ENCODE data around the gene C11orf54.
"Not testable (repeated sequence)": the region's sequence is repeated elsewhere in the genome, so short reads cannot be mapped to it uniquely, and the experiment has no call there.

The C11orf54 gene

DNA sequence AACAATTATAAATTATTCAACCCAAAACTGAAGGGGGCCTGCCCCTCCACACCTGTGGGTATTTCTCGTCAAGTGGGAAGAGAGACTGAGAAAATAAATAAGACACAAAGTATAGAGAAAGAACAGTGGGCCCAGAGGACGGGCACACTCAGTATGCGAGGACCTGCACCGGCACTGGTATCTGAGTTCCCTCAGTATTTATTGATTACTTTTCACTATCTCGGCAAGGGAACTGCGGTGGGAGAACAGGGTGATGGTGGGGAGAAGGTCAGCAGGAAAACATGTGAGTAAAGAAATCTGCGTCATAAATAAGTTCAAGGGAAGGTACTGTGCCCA, 3.2 kb downstream of the C11orf54 start:
- no peak for TF ChIP-seq ZC3H10 (CRISPR knock-in tag; IDR thresholded peaks at IDR 0.05)
- TF ChIP-seq TCF4 (CRISPR knock-in tag; IDR thresholded peaks at IDR 0.05; ENCODE audit: borderline replicate concordance), result no peak
- no peak for TF ChIP-seq ZNF565 (CRISPR knock-in tag; conservative IDR thresholded peaks at IDR 0.05; ENCODE audit: low read depth)
- TF ChIP-seq, protein P1, sequence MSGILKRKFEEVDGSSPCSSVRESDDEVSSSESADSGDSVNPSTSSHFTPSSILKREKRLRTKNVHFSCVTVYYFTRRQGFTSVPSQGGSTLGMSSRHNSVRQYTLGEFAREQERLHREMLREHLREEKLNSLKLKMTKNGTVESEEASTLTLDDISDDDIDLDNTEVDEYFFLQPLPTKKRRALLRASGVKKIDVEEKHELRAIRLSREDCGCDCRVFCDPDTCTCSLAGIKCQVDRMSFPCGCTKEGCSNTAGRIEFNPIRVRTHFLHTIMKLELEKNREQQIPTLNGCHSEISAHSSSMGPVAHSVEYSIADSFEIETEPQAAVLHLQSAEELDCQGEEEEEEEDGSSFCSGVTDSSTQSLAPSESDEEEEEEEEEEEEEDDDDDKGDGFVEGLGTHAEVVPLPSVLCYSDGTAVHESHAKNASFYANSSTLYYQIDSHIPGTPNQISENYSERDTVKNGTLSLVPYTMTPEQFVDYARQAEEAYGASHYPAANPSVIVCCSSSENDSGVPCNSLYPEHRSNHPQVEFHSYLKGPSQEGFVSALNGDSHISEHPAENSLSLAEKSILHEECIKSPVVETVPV (CRISPR knock-in tag; IDR thresholded peaks at IDR 0.05), result no peak
- no peak for TF ChIP-seq CSDC2 (CRISPR knock-in tag; IDR thresholded peaks at IDR 0.05)
- TF ChIP-seq ZNF70 (CRISPR knock-in tag; IDR thresholded peaks at IDR 0.05), result no peak
- TF ChIP-seq, protein P2, sequence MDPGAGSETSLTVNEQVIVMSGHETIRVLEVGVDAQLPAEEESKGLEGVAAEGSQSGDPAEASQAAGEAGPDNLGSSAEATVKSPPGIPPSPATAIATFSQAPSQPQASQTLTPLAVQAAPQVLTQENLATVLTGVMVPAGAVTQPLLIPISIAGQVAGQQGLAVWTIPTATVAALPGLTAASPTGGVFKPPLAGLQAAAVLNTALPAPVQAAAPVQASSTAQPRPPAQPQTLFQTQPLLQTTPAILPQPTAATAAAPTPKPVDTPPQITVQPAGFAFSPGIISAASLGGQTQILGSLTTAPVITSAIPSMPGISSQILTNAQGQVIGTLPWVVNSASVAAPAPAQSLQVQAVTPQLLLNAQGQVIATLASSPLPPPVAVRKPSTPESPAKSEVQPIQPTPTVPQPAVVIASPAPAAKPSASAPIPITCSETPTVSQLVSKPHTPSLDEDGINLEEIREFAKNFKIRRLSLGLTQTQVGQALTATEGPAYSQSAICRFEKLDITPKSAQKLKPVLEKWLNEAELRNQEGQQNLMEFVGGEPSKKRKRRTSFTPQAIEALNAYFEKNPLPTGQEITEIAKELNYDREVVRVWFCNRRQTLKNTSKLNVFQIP (CRISPR knock-in tag; IDR thresholded peaks at IDR 0.05; ENCODE audit: borderline replicate concordance, low read depth), result no peak
- TF ChIP-seq, protein P3, sequence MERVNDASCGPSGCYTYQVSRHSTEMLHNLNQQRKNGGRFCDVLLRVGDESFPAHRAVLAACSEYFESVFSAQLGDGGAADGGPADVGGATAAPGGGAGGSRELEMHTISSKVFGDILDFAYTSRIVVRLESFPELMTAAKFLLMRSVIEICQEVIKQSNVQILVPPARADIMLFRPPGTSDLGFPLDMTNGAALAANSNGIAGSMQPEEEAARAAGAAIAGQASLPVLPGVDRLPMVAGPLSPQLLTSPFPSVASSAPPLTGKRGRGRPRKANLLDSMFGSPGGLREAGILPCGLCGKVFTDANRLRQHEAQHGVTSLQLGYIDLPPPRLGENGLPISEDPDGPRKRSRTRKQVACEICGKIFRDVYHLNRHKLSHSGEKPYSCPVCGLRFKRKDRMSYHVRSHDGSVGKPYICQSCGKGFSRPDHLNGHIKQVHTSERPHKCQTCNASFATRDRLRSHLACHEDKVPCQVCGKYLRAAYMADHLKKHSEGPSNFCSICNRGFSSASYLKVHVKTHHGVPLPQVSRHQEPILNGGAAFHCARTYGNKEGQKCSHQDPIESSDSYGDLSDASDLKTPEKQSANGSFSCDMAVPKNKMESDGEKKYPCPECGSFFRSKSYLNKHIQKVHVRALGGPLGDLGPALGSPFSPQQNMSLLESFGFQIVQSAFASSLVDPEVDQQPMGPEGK (CRISPR knock-in tag; IDR thresholded peaks at IDR 0.05; ENCODE audit: borderline replicate concordance), result no peak
- no peak for TF ChIP-seq PPARA (CRISPR knock-in tag; IDR thresholded peaks at IDR 0.05; ENCODE audit: borderline replicate concordance)
- TF ChIP-seq BACH2 (CRISPR knock-in tag; IDR thresholded peaks at IDR 0.05; ENCODE audit: borderline replicate concordance), result no peak
- TF ChIP-seq ZFP30 (CRISPR knock-in tag; IDR thresholded peaks at IDR 0.05), result no peak
- no peak for TF ChIP-seq ESRRG (CRISPR knock-in tag; IDR thresholded peaks at IDR 0.05)
- TF ChIP-seq TOX (CRISPR knock-in tag; IDR thresholded peaks at IDR 0.05; ENCODE audit: borderline replicate concordance), result no peak
- no peak for TF ChIP-seq ARNTL (CRISPR knock-in tag; IDR thresholded peaks at IDR 0.05; ENCODE audit: borderline replicate concordance, low read depth)
- no peak for TF ChIP-seq SNAI2 (CRISPR knock-in tag; IDR thresholded peaks at IDR 0.05)
- TF ChIP-seq, protein P4, sequence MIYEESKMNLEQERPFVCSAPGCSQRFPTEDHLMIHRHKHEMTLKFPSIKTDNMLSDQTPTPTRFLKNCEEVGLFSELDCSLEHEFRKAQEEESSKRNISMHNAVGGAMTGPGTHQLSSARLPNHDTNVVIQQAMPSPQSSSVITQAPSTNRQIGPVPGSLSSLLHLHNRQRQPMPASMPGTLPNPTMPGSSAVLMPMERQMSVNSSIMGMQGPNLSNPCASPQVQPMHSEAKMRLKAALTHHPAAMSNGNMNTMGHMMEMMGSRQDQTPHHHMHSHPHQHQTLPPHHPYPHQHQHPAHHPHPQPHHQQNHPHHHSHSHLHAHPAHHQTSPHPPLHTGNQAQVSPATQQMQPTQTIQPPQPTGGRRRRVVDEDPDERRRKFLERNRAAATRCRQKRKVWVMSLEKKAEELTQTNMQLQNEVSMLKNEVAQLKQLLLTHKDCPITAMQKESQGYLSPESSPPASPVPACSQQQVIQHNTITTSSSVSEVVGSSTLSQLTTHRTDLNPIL (CRISPR knock-in tag; IDR thresholded peaks at IDR 0.05; ENCODE audit: low read depth), result no peak
- TF ChIP-seq, protein P5, sequence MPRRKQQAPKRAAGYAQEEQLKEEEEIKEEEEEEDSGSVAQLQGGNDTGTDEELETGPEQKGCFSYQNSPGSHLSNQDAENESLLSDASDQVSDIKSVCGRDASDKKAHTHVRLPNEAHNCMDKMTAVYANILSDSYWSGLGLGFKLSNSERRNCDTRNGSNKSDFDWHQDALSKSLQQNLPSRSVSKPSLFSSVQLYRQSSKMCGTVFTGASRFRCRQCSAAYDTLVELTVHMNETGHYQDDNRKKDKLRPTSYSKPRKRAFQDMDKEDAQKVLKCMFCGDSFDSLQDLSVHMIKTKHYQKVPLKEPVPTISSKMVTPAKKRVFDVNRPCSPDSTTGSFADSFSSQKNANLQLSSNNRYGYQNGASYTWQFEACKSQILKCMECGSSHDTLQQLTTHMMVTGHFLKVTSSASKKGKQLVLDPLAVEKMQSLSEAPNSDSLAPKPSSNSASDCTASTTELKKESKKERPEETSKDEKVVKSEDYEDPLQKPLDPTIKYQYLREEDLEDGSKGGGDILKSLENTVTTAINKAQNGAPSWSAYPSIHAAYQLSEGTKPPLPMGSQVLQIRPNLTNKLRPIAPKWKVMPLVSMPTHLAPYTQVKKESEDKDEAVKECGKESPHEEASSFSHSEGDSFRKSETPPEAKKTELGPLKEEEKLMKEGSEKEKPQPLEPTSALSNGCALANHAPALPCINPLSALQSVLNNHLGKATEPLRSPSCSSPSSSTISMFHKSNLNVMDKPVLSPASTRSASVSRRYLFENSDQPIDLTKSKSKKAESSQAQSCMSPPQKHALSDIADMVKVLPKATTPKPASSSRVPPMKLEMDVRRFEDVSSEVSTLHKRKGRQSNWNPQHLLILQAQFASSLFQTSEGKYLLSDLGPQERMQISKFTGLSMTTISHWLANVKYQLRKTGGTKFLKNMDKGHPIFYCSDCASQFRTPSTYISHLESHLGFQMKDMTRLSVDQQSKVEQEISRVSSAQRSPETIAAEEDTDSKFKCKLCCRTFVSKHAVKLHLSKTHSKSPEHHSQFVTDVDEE (CRISPR knock-in tag; IDR thresholded peaks at IDR 0.05), result no peak
- TF ChIP-seq ISL1 (CRISPR knock-in tag; IDR thresholded peaks at IDR 0.05), result no peak
- no peak for TF ChIP-seq ZNF8 (CRISPR knock-in tag; IDR thresholded peaks at IDR 0.05)
- no peak for TF ChIP-seq ZFP3 (CRISPR knock-in tag; IDR thresholded peaks at IDR 0.05)
- ATAC-seq, result no peak

DNA sequence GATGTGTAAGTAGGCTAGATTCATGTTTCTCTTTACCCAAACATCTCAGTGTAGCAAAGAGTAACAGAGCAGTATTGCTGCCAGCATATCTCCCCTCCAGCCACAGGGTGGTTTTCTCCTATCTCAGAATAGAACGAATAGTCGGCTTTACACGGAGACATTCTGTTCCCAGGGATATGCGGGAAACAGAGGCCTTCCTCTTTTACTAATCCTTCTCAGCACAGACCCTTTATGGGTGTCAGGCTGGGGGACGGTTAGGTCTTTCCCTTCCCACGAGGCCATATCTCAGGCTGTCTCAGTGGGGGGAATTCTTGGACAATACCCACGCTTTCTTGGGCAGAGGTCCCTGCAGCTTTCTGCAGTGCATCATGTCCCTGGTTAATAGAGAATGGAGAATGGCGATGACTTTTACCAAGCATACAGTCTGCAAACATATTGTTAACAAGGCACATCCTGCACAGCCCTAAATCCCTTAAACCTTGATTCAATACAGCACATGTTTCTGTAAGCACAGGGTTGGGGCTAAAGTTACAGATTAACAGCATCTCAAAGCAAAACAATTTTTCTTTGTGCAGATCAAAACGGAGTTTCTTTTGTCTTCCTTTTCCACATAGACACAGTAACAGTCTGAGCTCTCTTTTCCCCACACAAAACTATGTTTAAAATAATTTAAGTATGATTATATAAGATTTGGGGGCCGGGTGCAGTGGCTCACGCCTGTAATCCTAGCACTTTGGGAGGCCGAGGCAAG, 3.7 kb downstream of the C11orf54 start:
- not testable (repeated sequence) for ATAC-seq

DNA sequence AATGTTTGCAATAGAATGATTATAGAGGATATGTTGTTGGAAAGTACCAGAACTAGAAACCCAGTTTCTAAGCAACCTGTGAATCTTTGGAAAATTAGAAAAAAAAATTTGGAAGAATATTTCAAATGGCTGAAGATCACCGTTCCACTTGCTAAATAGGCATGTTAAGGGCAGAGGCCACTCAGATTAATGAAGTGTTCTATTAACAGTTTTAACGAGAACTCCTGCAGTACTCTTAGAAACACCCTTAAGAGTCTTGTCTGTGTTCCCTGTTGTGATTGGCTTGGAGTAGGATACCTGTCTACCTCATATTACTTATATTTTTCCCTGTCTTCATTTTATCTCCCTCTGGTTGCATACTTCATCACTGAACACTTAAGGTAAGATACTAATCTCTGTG, 4.6 kb downstream of the C11orf54 start:
- no peak for ATAC-seq
- TF ChIP-seq ZNF70 (CRISPR knock-in tag; IDR thresholded peaks at IDR 0.05) (no peak), ZNF565 (CRISPR knock-in tag; conservative IDR thresholded peaks at IDR 0.05; ENCODE audit: low read depth) (no peak), ZNF8 (CRISPR knock-in tag; IDR thresholded peaks at IDR 0.05) (no peak), ZFP30 (CRISPR knock-in tag; IDR thresholded peaks at IDR 0.05) (no peak), ARNTL (CRISPR knock-in tag; IDR thresholded peaks at IDR 0.05; ENCODE audit: borderline replicate concordance, low read depth) (no peak), CSDC2 (CRISPR knock-in tag; IDR thresholded peaks at IDR 0.05) (no peak), PPARA (CRISPR knock-in tag; IDR thresholded peaks at IDR 0.05; ENCODE audit: borderline replicate concordance) (no peak)
- TF ChIP-seq, protein P1 (CRISPR knock-in tag; IDR thresholded peaks at IDR 0.05), result no peak
- TF ChIP-seq, protein P2 (CRISPR knock-in tag; IDR thresholded peaks at IDR 0.05; ENCODE audit: borderline replicate concordance, low read depth), result no peak
- TF ChIP-seq, protein P4 (CRISPR knock-in tag; IDR thresholded peaks at IDR 0.05; ENCODE audit: low read depth), result no peak
- TF ChIP-seq, protein P3 (CRISPR knock-in tag; IDR thresholded peaks at IDR 0.05; ENCODE audit: borderline replicate concordance), result no peak

All from SK-N-SH treated with all-trans-retinoic acid at 6 μM for 48 hours (cell line).